HG03558 (cell line): ENCODE results near the gene MTHFD1L.
"Not testable (repeated sequence)": the region's sequence is repeated elsewhere in the genome, so short reads cannot be mapped to it uniquely, and the experiment has no call there.

Experiments
- ATAC-seq: cut with Tn5 transposase; IDR thresholded peaks from one replicate; pipeline ENCODE4 v1.9.1; 2021; ENCODE audit warnings: moderate number of reproducible peaks; ENCODE audit not compliant: unreplicated experiment; ENCODE audit errors: extremely low read depth

MTHFD1L gene

DNA sequence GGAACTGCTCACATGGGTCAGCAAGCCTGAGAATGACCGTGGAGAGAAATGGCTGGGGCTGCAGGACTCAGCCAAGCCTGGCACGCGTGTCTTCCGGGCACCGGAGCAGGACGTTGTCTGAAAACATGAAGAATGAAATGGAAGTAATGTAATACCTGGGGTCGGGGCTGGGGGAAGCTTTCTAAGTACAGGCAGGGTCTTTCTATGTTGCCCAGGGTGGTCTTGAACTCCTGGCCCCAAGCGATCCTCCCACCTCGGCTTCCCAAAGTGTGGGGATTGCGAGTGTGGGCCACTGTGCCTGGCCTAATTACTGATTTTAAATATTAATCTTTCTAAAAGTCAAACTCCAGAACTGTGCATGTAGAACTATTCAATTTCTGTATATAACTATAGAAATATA, 218.8 kb downstream of the MTHFD1L start:
- no peak for ATAC-seq

DNA sequence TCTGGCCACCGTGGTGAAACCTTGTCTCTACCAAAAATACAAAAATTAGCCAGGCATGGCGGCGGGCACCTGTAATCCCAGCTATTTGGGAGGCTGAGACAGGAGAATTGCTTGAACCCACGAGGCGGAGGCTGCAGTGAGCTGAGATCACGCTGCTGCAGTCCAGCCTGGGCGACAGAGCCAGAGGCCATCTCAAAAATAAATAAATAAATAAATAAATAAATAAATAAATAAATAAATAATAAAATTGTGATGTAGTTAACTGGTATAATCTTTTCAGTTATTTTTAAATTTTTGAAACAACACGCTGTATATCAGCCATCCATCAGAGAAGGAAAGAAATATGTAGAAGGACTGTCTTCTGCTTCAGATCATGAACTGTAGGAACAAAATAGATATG, 221.6 kb downstream of the MTHFD1L start:
- not testable (repeated sequence) for ATAC-seq

DNA sequence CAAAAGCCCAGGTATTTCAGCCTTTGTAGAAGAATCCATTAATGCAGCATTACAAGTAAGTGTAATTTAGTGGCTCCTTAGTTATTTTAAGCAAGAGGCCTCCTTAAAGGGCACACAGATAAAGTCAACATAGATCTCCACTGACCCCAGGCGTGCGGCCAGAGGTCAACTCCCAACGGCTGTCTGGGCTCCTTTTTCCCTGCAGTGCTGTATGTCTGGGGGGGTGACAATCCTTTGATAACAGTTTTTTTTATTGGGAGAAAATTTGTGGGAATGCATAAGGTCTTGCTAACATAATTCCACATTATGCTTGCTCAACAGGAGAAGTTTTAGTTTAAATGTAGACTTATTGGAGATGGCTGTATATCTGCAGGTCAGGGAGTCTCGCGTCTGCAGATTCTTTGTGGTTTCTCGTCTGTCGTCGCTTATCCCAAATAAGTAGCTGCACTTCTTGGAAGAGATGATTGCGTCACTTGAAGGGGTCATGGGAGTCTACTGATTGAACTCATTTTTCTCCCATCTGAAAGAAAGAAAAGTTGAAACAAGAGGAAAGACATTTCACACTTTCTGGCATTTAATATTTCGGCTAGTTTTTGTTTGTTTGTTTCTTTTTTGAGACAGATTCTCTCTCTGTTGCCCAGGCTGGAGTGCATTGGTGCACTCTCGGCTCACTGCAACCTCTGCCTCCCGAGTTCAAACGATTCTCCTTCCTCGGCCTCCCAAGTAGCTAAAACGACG, 222.5 kb downstream of the MTHFD1L start:
- no peak for ATAC-seq

DNA sequence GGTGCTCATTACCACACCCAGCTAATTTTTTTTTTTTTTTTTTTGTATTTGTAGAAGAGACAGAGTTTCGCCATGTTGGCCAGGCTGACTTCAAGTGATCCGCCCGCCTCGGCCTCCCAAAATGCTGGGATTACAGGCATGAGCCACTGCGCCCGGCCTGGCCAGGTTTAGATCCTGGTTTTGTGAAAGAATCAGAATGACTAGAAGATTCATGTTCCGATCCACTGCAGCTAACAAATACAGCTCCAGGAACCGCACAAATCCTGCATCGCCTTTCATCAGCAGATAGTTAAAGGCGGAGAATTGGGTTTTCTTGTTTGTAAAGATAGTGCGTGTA, 223.1 kb downstream of the MTHFD1L start:
- no peak for ATAC-seq

DNA sequence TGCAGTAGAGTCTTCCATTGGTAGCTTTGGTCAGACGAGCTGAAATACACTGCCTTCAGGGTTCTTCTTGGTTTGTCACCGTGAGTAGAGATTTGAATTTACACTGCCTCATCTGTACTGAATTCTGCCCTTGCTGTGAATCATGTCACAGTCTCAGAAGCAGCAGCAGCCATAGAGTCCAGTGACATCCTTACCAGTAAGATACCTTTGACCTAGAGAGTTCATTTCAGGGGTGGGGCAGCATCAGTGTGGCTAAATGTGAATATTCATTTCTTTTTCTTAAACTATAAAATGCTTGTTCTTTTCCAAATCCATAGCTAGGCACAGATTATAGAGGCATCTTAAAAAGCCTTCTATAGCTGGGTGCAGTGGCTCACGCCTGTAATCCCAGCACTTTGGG, 223.5 kb downstream of the MTHFD1L start:
- no peak for ATAC-seq

DNA sequence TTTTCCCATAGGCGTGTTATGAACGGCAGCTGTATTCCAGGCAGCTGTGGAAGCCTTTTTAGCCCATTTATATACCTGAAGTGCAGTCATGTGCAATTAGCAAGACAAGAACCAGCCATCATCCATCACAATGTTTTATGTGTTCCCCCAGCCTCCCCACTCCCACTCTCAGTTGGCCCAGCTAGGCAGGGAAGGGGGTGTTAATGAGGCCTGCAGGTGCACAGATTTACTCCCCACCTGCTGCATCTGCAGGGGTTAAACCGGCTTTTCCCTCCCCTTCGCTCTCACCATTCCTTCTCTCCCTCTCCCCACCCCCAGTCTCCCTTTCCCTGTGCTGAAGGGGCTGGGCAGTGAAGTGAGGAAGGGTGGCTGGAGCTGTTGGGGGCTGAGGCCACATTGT, 224.5 kb downstream of the MTHFD1L start:
- ATAC-seq: no peak

DNA sequence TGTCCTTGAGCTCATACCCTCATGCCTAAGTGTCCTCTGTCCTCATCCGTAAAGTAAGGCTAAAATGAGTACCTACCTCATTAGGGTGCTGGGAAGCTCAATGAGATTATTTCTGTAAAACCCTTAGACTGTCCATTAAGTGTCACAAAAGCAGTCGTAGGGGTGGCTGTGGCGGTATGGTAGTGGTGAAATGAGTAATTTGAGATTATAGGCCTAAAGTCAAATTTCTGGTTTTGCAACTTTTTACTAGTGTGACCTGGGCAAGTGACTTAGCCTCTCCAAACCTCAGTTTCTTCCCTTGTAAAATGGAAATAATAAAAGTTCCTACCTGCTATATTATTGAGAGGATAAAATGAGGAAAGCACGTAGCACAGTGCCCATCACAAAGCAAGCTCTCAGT, 226.1 kb downstream of the MTHFD1L start:
- ATAC-seq: no peak

DNA sequence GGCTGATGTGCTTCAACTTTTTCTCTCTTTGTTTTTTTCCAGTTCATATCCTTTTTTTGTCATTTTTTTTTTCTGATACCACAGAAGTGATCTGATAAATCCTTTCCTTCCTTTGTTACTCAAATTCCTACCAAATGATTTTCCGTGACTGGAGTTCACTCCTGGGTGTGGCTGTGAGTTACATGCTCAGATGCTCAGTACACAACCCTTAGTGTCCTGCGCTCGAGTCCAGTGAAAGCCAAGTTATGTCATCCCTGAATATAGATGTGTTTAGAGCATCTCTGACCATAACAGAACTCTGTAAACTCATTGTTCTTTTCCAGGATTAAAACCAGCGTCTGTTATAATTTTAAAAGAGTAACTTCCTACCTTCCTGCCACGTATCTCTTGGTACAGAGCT, 227.1 kb downstream of the MTHFD1L start:
- no peak for ATAC-seq

DNA sequence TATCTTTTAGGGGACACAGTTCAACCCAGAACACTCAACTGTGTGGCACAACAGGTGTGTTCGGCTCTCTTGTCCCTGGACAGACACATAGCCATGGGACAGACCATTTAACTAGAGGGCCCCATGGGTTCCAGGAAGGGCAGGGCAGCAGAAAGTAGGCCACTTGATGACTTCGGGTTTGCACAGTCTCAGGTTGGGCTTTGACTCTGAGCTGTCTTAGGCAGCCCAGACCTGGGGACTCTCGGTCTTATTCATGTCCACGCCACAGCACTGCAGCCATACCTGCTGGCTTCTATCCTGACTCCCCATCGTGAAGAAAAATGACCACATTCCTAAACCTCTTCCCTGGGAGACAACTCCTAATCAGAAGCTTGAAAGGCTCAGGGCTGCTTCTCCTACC, 228.2 kb downstream of the MTHFD1L start:
- ATAC-seq: no peak

DNA sequence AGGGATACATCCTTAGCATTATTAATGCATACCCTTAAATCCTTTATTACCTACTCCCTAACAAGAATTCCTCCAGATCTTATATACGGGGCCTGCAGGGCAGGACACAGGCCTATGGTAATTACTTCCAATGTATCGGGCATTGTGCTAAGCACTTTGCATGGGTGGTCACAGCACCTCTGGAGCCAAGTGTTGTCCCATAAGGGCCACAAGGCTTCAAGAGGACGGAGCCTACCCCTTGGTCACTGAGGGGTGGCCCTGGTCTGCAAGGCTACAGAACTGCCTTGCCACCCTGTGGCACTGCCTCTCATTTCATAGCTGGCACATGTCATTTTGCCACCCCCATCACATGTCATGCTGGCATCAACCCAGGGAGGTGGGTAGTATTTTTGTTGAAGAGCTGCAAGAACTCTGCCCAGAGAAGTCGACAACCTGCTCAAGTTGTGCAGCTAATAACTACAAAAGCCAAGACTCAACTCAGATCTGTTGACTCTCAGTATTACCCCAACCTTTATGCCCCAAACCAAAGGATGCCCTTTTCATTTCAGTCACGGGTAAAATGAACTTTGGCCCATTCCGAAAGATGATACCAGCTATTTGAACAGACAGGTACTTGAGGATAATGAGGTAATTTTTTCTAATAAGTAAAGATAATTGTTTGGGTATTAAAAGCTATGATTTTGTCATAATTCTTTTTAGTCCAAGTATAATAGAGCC, 230.2 kb downstream of the MTHFD1L start:
- no peak for ATAC-seq

DNA sequence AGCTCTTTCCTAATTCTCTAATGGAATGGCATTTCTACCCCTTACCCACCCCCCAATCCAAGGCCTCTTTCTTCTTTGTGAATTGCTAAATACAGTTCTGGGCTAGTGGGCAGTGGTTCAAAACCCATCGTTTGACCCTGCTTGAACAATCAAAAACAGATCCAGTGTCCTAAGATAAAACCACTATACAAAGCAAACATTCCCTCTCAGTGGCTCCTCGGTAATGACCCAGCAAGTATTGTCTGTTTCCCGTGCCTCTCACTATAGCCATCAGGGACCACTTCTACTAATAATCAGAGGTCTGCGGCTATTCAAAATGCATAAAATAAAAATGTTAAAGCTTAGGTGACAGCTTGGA, 230.7 kb downstream of the MTHFD1L start:
- no peak for ATAC-seq

DNA sequence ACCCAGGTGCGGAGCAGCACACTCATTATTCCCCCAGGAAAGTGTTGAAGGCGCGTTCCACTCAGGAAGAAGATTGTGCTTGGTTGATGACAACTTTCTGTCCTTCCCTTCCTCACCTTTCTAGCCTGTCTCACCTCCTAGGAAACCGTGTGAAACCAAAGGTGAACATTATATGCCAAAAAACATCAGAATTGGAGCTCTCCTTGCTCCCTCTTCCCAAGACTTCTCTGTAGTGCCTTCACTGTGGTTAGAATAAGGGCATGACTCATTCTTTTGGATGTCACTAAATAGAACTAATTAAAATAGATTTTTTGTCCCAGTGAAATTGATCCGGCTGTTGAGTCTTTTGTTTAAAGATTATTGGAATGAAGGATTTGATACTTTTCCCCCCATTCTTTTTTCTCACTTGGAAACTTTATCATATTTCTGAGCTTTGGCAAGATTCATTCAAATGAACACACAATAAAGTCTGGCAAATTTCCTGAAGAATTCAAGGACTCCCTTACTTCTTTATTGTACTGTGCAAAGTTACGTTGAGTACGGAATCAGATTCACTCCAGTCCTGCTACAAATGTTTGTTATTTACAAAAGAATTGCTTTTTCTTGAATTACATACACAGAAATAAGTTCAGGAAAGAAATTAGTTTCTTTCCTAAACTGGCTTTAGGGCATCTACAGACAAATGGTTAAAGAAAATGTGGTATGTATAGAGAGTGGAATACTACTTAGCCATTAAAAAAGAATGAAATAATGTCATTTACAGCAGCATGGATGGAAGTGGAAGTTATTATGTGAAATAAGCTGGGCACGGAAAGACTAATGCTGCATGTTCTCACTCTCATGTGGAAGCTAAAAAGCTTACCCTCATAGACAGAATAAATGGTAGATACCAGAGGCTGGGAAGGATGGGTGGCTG, 231.4 kb downstream of the MTHFD1L start:
- ATAC-seq: no peak

DNA sequence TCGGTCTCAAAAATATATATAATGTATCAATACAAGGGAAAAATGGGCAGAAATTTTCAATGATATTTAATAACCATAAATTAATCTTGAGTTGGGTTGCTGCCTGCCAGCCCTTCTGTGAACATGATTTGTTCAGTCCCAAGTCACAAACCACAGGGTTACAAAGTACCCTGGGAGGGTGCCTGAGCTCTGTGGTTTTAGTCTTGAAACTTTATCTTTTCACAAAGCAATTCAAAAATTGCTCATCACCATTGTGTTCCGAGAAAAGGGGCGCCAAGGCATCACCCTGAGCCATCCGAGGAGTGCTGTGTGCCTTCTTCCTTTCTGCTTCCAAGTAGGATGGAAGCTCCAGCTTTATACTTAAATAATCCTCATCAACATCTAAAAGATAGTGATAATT, 232.7 kb downstream of the MTHFD1L start:
- ATAC-seq: no peak

DNA sequence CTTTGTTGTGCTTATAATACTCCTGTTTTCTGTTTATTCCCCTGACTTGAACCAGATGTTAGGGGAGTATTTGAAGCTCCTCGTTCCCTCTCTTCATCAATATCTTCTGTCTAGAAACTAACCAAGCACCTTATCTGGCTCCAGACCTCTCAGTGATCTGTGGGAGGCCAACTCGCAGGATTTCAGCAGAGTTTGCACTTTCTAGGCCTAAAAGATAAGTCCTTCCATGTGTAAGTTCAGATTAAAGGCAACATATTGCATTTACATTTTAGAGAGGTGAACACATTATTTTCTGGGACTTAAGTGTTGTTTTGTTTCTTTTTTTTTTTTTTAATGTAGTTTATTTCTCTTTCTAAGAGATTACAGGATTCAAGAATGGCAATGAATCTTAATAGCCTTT, 234.8 kb downstream of the MTHFD1L start:
- no peak for ATAC-seq

DNA sequence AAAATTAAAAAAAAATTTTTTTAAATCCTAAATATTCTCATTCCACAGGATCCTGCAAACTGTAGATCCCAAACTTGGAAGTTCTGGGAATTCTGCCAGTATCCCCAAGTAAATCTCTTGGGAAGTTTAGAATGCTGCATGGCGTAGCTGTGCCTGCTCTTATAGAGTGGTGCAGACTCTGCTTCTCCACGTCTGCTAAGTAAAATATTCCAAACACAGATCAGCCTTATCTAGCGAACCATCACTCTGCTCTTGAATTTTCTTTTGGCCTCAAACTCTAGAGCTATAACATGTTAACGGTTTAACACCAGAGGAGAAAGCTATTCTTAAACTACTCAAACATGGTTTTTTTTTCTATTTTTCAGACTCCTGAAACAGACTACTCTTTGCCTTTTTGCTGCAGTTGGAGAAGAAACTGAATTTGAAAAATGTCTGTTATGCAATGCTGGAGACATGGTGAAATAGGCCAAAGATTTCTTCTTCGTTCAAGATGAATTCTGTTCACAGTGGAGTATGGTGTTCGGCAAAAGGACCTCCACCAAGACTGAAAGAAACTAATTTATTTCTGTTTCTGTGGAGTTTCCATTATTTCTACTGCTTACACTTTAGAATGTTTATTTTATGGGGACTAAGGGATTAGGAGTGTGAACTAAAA, 235.8 kb downstream of the MTHFD1L start:
- ATAC-seq: no peak

DNA sequence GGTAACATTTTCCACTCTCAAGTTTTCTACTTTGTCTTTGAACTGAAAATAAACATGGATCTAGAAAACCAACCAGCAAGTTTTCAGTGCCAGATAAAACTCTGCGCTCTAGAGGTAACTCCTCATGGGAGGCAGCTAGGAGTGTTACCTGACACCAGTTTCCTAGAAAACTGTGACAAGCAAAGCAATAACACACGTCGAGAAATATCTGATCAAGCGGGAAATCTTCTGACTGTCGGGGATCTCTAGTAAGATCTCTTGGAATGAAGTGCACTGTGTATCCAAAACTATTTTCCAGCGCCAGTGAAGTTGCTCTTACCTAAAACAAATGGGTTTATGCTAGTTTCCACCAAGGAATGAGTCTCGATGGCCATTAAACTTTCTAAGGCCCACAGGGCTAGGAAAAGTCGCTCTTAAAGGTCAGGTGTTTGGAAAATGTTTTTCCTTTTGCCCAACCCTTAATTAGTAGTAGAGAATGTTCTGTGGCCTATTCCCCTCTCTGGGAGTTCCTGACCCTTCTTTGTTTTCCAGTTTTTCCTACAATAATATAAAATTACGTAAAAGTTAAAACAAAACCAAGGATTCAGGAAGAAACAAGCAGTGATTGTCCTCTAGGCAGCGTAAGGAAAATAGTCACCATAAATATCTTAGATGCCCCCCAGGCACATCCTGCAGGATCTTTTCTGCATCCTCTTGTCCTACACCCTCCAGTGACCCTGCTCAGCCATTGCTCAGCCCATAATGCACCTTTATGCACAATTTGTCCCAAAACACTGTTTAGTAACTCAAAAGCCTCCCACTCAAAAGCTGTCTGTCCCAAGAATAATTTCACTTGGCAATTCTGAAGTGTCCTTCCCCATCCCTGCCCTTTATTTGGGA, 236.6 kb downstream of the MTHFD1L start:
- ATAC-seq: no peak

DNA sequence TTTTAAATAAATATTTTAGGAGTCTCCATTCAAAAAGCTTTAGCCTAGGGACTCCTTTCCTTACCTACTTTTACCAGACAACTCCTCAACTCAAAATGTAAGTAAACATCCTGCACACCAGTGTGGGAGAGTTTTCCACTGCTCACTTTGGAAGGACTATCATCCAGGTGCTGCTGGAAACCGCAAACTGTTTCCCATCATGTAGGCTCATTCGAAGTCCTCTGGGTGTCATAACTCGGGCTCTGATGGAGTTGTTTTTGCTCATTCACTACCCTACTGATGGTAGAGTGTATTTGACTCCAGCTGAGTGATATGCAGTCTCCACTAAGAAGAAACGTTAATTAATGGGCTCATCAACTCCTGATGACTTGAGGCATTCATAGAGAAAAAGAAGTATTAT, 237.8 kb downstream of the MTHFD1L start:
- no peak for ATAC-seq

DNA sequence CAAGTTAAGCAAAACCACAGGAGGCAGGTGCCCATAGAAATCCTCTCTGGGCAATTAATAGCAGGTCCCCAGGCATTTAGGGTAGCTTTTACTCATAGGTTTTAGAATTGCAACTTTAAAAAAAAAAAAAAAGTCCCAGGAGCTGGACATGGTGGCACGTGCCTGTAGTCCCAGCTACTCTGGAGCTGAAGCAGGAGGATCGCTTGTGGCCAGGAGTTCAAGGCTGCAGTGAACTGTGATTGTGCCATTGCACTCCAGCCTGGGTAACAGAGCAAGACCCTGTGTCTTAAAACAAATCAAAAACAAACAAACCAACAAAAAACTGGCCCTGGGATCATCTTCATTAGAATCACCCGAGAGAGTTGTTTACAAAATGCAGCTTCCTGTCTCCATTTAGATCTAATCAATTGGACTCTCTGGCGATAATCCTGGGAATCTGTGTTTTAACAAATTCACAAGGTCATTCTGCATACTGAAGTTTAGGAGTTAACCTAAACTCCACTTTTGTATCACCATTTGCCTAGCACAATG, 242.5 kb downstream of the MTHFD1L start:
- ATAC-seq: no peak

DNA sequence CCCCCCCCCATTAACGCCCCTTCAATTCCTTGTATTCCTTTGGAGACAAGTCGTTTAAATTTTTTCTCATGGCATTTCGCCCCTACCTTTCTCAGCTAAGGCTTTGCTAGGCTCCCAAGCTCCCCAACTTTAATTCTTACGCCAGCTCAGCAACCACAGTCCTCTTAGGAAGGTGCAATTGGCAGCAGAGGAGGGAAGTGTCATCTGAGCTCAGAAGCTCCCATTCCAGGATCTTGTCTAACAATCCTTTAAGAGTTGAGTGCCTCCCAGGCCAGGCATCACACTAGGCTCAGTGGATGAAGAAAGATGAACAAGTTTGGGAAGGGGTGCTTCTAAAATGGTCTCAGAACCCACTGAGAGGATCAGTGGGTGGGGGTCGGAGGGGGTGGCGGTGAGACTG, 243.0 kb downstream of the MTHFD1L start:
- ATAC-seq: no peak

DNA sequence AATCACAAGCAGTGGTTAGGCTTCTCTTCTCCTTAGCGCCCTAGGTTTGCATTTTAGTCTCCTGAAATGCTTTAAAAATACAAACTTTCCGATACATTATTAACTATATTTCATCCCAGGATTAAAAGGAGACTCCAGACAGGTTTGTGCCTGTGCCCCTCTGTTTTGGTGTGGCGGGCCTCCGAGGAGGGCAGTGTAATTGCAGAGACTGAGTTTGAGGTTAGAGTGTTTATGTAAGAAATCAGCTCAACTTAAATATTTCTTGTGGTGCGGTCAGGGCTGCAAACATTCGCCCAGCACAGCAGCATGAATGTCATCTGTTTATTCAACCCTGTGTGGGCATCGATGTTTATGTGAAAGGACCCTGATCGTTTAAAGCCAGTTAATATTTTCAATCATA, 243.9 kb downstream of the MTHFD1L start:
- ATAC-seq: no peak
